K562 (cell line): ENCODE data around the gene CD300C.

Experiments used
- BCL6 ChIP-seq: fragments of 250-450 bp; sonication (Bioruptor Pico); IDR thresholded peaks from 2 replicates; pipeline ENCODE4 v1.4.0; 2020
- ETV6 ChIP-seq, 3 experiments: fragments of 150-350 bp in 1 of 3; sonication (generic) in 1 of 3; formaldehyde crosslinking in 1 of 3; IDR thresholded peaks; 2 replicates each; pipeline versions ENCODE4 v1.6.1 to v1.8.0; 2014 to 2022; ENCODE audit warnings: borderline replicate concordance in 2 of 3, low read depth in 2 of 3, antibody characterized with exemption in 1 of 3, low read length in 1 of 3, mild to moderate bottlenecking in 1 of 3, missing genetic modification reagents in 1 of 3
- HNRNPH1 ChIP-seq: fragments of 200-400 bp; formaldehyde crosslinking; optimal IDR thresholded peaks from 2 replicates; pipeline ENCODE3; 2017; ENCODE audit warnings: low read depth, mild to moderate bottlenecking, low read length, moderate library complexity
- HNRNPK ChIP-seq: fragments of 200-400 bp; formaldehyde crosslinking; IDR thresholded peaks from one replicate; pipeline ENCODE4 v1.6.1; 2018; ENCODE audit warnings: mild to moderate bottlenecking, low read depth, low read length; ENCODE audit not compliant: poor library complexity, severe bottlenecking
- POLR2AphosphoS5 ChIP-seq: IDR thresholded peaks from 2 replicates; pipeline ENCODE4 v1.6.1; 2011; ENCODE audit warnings: mild to moderate bottlenecking, low read depth, low read length, moderate library complexity; ENCODE audit not compliant: control insufficient read depth, insufficient read depth
- RAD51 ChIP-seq: fragments of 450-650 bp; IDR thresholded peaks from 2 replicates; pipeline ENCODE4 v1.7.1; 2016; ENCODE audit warnings: low read depth, mild to moderate bottlenecking, borderline replicate concordance
- RBM34 ChIP-seq: fragments of 200-400 bp; formaldehyde crosslinking; IDR thresholded peaks from 2 replicates; pipeline ENCODE4 v1.6.1; 2018; ENCODE audit warnings: low read length, borderline replicate concordance; ENCODE audit not compliant: insufficient read depth
- SMC3 ChIP-seq: conservative IDR thresholded peaks from 2 replicates; pipeline ENCODE4 v1.6.1; 2011; ENCODE audit warnings: low read depth, low read length, improper control_type of control experiment; ENCODE audit not compliant: insufficient read depth
- SRSF9 ChIP-seq: fragments of 200-400 bp; formaldehyde crosslinking; IDR thresholded peaks from 2 replicates; pipeline ENCODE4 v1.6.1; 2017; ENCODE audit warnings: low read depth, low read length, borderline replicate concordance
- TAF15 ChIP-seq: fragments of 200-400 bp; formaldehyde crosslinking; IDR thresholded peaks from 2 replicates; pipeline ENCODE4 v1.6.1; 2017; ENCODE audit warnings: mild to moderate bottlenecking, low read depth, low read length, moderate library complexity
- U2AF2 ChIP-seq: fragments of 200-400 bp; formaldehyde crosslinking; optimal IDR thresholded peaks from 2 replicates; pipeline ENCODE3; 2017; ENCODE audit warnings: low read depth, mild to moderate bottlenecking, low read length
- ZNF512 ChIP-seq: IDR thresholded peaks from 2 replicates; pipeline ENCODE4 v1.6.1; 2016; ENCODE audit warnings: missing genetic modification characterization, missing compliant biosample characterization
- TF ChIP-seq, protein P1 (sequence below), 3 experiments: IDR thresholded peaks in 2 of 3; conservative IDR thresholded peaks in 1 of 3; 2 replicates each; pipeline ENCODE4 v1.5.1; 2011 to 2012; ENCODE audit warnings: low read length in 3 of 3, mild to moderate bottlenecking in 3 of 3, control low read depth in 2 of 3, improper control_type of control experiment in 1 of 3, inconsistent platforms in 1 of 3, low read depth in 1 of 3, mixed read lengths in 1 of 3, moderate library complexity in 1 of 3; ENCODE audit not compliant: insufficient read depth in 2 of 3

DNA sequence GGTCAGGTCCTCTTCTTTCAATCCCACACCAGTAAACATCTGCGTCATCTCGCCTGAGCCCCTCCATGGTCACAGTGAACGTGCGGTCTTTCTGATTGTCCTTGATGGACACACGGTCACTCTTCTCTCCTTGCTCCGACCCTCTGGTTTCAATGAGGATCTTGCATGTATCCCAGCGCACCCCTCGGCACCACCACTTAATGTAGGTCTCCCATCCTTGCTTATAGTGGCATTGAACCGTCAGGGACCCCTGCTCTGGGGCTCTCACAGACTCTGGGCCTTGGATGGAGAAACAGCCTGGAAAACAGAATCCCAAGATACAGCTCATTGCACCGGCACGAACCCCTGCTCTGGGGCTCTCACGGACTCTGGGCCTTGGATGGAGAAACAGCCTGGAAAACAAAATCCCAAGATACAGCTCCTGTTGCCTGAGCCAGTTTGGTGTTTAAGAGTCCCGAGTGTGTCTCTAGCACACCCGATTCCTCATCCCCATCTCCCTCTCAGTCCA, 20.1 kb downstream of the CD300C start:
- TF ChIP-seq RBM34 (no peak), ETV6 (IDR thresholded peaks at IDR 0.05; ENCODE audit: borderline replicate concordance in 1 of 2, low read depth in 2 of 2, low read length in 1 of 2) (no peak), ETV6 (CRISPR knock-in tag; IDR thresholded peaks at IDR 0.05; ENCODE audit: borderline replicate concordance) (no peak), RAD51 (no peak), SMC3 (no peak), BCL6 (CRISPR knock-in tag) (no peak), U2AF2 (no peak), POLR2AphosphoS5 (no peak), ZNF512 (tag) (no peak), HNRNPH1 (no peak), TAF15 (no peak), HNRNPK (no peak), SRSF9 (no peak)
- TF ChIP-seq, protein P1, sequence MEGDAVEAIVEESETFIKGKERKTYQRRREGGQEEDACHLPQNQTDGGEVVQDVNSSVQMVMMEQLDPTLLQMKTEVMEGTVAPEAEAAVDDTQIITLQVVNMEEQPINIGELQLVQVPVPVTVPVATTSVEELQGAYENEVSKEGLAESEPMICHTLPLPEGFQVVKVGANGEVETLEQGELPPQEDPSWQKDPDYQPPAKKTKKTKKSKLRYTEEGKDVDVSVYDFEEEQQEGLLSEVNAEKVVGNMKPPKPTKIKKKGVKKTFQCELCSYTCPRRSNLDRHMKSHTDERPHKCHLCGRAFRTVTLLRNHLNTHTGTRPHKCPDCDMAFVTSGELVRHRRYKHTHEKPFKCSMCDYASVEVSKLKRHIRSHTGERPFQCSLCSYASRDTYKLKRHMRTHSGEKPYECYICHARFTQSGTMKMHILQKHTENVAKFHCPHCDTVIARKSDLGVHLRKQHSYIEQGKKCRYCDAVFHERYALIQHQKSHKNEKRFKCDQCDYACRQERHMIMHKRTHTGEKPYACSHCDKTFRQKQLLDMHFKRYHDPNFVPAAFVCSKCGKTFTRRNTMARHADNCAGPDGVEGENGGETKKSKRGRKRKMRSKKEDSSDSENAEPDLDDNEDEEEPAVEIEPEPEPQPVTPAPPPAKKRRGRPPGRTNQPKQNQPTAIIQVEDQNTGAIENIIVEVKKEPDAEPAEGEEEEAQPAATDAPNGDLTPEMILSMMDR (IDR thresholded peaks at IDR 0.05 in 2 of 3, conservative IDR thresholded peaks at IDR 0.05 in 1 of 3; ENCODE audit: insufficient read depth in 2 of 3, low read depth in 1 of 3, low read length in 3 of 3): no peak
